ENCODE data around the gene PADI1.

PADI1 gene

GRCh38 chr1:17176306-17177061 is 28.4 kb upstream of the PADI1 start:
- H3K27me3 Mint-ChIP-seq (ENCODE audit: low read depth, poor library complexity), result peaks cover 36% of the 10 kb centered on the region
- no peak for DNase-seq
- H3K9me3 Mint-ChIP-seq, result peaks cover 33% of the 10 kb centered on the region
- H3K27ac Mint-ChIP-seq, result no peak overlapping the region
- H3K4me1 Mint-ChIP-seq, result peaks cover 3% of the 10 kb centered on the region
- TF ChIP-seq CTCF (IDR thresholded peaks at IDR 0.05), result no peak
- no peak overlapping the region for H3K4me3 Mint-ChIP-seq
- no peaks in the 10 kb centered on the region for H3K36me3 Mint-ChIP-seq (ENCODE audit: low read depth)

DNA sequence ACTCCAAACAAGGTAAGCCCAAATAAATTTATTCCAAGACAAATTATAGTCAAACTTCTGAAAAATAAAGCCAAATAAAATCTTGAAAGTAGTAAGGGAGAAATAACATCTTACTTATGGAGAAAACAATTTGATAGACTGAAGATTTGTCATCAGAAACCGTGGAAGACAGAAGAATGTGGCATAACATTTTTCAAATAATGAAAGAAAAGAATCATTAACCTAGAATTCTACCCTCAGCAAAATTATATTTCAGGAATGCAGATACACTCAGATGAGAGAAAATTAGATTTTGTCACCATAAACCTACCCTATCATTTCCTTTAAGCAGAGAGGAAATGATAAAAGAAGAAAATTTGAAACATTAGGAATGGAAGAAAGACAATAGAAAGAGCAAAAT is 27.3 kb upstream of the PADI1 start:
- Mint-ChIP-seq H3K4me1 (peaks cover 12% of the 10 kb centered on the region), H3K36me3 (ENCODE audit: low read depth) (no peaks in the 10 kb centered on the region), H3K27me3 (ENCODE audit: low read depth, poor library complexity) (peaks cover 32% of the 10 kb centered on the region), H3K4me3 (no peak overlapping the region), H3K27ac (no peak overlapping the region), H3K9me3 (peaks cover 33% of the 10 kb centered on the region)
- DNase-seq, result no peak
- TF ChIP-seq CTCF (IDR thresholded peaks at IDR 0.05), result no peak

- peaks cover 10% of the 10 kb centered on the region for H3K9me3 Mint-ChIP-seq
- H3K4me3 Mint-ChIP-seq, result no peak overlapping the region
- no peaks in the 10 kb centered on the region for H3K36me3 Mint-ChIP-seq (ENCODE audit: low read depth)
- no peak for TF ChIP-seq CTCF (IDR thresholded peaks at IDR 0.05)
- DNase-seq, result no peak
- peaks cover 15% of the 10 kb centered on the region for H3K4me1 Mint-ChIP-seq
- H3K27me3 Mint-ChIP-seq (ENCODE audit: low read depth, poor library complexity), result peaks cover 26% of the 10 kb centered on the region
- H3K27ac Mint-ChIP-seq, result peak overlapping the region; percentile 54
Measured at GRCh38 chr1:17181781-17182464, 23.0 kb upstream of the PADI1 start.

- no peak overlapping the region for H3K27ac Mint-ChIP-seq
- no peak for TF ChIP-seq CTCF (IDR thresholded peaks at IDR 0.05)
Measured at GRCh38 chr1:17183388-17184160, 21.4 kb upstream of the PADI1 start.

DNA sequence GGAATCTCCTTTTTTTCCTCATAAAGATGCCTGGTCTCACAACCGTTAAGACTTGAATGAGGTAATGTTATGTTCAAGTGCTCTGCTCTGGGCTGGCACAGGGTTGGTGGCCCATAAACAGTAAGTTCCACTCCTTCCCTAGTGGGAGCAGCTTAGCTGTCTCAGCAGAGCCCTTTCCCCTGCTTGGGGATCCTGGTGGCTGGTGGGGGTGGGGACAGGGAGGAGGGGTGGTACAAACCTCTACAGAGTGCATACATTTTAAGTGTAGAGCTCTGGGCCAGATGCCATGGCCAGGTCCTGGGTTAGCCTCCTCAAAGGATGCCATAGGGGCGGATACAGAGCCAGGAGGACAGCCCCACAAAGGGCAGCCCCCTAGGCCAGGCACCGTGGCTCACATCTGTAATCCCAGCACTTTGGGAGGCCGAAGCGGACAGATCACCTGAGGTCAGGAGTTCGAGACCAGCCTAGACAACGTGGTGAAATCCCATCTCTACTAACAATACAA is 20.7 kb upstream of the PADI1 start:
- Mint-ChIP-seq H3K4me3 (no peak overlapping the region), H3K4me1 (peaks cover 17% of the 10 kb centered on the region), H3K27ac (no peak overlapping the region), H3K27me3 (ENCODE audit: low read depth, poor library complexity) (peaks cover 15% of the 10 kb centered on the region), H3K36me3 (ENCODE audit: low read depth) (no peaks in the 10 kb centered on the region), H3K9me3 (peaks cover 12% of the 10 kb centered on the region)
- TF ChIP-seq CTCF (IDR thresholded peaks at IDR 0.05), result no peak
- DNase-seq, result no peak

More at GRCh38 chr1:17183388-17184160, 21.4 kb upstream of the PADI1 start:
- H3K9me3 Mint-ChIP-seq, result peaks cover 6% of the 10 kb centered on the region
- H3K4me1 Mint-ChIP-seq, result peaks cover 17% of the 10 kb centered on the region
- no peaks in the 10 kb centered on the region for H3K36me3 Mint-ChIP-seq (ENCODE audit: low read depth)
- H3K27me3 Mint-ChIP-seq (ENCODE audit: low read depth, poor library complexity), result peaks cover 21% of the 10 kb centered on the region
- DNase-seq, result no peak
- no peak overlapping the region for H3K4me3 Mint-ChIP-seq

Data from nephron progenitor cell (in vitro differentiated cells).